Epithelial cell of prostate (primary cell): ENCODE results near the gene UPK1A.

Experiments used
- DNase-seq: peaks from one replicate; pipeline ENCODE4 v3.0.0-alpha.2; 2011; ENCODE audit warnings: low read depth, low spot score
- H3K27ac ChIP-seq: fragments of 450-650 bp; 2 replicates; pipeline ENCODE4 v1.5.1; 2017; ENCODE audit warnings: mild to moderate bottlenecking

Gene UPK1A

DNA sequence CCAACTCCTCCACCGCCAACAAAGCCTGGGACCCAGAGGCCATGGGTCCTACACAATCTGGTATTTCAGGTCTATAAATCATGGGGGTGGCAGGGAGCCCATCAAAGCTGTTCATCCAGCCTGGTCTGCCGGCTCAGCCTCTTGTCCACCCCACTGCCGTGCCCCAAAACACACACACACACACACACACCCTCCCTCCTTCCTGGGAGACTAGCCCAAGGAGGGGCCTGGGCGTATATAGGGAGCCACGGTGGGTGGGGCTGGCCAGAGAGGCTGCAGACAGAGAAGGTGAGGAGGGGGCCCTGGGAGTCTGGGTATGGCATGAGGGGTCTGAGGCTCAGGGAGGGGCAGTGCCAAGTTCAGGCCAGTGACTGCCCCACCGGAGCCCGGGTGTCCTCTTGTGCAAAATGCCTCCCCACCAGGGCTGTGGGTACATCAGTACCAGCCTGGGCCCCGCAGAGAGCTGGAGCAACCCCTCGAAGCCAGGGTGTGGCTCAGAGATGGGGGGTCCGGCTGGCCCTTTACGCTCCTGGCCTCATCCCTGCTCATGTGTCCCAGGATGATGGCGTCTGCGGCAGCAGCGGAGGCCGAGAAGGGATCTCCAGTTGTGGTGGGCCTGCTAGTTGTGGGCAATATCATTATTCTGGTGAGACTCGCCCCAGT lies at the start of gene UPK1A:
TSS of gene UPK1A (plus strand) at position 267 of the 663 bp plus-strand sequence. CDS start at position 563, 296 bp downstream.
- H3K27ac ChIP-seq, result no peak within 1 kb of the TSS
- no peak for DNase-seq

DNA sequence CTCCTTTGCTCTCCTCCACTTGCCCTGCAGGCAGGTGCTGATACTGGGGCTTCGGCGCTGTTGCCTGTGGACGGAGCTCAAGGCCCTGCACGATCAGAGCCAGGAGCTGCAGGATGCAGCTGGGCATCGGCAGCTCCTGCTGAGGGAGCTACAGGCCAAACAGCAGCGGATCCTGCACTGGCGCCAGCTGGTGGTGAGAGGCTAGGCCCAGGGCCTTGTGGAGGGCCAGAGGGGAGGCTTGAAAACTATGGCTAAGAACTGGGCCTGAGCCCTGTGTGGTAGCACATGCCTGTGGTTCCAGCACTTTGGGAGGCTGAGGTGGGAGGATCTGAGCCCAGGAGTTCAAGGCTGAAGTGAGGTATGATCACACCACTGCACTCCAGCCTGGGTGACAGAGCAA lies 47.5 kb upstream of the UPK1A start:
- no peak overlapping the region for H3K27ac ChIP-seq
- no peak for DNase-seq

DNA sequence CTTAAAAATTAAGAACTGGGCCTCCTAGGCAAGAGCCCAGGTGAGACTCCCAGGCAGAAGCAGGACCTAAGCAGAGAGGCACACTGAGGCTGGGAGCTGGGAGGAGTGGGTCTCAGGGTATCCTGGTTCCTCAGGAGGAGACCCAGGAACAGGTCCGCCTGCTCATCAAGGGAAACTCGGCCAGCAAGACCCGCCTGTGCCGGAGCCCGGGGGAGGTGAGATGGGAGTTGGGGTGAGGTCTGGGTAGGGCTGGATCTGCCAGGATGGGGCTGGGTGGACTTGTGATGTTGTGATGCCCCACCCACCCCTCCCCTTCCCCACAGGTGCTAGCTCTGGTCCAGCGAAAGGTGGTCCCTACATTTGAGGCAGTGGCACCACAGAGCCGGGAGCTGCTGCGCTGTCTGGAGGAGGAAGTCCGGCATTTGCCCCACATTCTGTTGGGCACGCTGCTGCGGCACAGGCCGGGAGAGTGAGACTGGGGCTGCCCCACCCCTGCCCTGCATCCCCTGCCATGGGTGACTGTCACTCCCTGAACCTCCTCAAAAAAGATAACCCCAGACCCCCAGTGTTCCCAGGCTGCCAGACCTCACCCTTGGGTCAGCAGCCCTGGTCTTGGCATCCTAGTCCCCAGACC lies 46.9 kb upstream of the UPK1A start:
- no peak for DNase-seq
- H3K27ac ChIP-seq, result no peak overlapping the region

DNA sequence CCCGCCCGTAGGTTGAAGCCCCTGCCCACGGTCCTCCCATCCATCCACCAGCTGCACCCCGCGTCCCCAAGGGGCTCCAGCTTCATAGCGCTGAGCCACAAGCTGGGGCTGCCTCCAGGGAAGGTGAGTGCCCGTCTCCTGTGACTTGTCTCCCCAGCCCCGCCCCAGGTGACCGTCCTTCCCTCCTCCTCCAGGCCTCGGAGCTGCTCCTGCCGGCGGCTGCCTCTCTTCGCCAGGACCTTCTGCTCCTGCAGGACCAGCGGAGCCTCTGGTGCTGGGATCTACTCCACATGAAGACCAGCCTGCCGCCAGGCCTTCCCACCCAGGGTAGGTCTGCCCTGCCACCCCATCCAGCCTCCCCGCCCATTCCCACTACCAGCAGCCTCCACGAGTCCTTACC lies 46.3 kb upstream of the UPK1A start:
- no peak for DNase-seq
- no peak overlapping the region for H3K27ac ChIP-seq

DNA sequence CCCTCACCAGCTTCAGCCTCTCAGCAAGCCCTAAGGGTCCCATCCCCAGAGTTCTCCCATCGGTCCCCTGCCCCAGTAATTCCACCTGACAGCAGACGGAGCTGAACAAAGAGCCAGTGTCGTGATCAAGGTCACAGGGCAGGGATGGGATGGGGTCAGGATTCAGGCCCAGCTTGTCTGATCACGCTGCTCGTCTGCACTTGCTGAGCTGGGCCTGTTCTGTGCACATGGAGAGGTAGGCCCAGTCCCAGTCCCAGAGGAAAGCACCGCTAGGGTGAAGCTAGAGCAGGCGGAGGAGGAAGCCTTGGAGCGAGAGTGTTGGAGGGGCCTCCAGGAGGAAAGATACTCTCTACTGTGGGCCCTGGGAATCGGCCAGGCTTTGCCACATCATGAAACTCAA lies 44.6 kb upstream of the UPK1A start:
- no peak overlapping the region for H3K27ac ChIP-seq
- DNase-seq, result no peak

DNA sequence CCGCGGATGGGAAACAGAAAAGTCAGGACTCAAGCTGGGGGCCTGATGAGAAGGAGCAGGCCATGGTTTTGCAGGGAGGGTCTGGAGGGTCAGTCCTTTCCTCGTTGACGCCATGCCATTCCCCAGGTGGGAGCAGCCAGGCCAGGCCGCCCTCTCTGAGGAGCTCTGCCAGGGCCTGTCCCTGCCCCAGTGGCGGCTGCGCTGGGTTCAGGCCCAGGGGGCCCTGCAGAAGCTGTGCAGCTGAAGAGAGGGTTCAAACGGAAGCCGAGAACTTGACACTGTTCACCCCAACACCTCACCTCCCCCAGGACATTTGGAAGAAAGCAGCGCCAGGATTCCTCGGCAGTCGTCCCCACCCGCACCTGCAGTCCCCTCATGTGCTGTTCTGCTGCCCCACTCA lies 43.6 kb upstream of the UPK1A start:
- DNase-seq, result no peak

DNA sequence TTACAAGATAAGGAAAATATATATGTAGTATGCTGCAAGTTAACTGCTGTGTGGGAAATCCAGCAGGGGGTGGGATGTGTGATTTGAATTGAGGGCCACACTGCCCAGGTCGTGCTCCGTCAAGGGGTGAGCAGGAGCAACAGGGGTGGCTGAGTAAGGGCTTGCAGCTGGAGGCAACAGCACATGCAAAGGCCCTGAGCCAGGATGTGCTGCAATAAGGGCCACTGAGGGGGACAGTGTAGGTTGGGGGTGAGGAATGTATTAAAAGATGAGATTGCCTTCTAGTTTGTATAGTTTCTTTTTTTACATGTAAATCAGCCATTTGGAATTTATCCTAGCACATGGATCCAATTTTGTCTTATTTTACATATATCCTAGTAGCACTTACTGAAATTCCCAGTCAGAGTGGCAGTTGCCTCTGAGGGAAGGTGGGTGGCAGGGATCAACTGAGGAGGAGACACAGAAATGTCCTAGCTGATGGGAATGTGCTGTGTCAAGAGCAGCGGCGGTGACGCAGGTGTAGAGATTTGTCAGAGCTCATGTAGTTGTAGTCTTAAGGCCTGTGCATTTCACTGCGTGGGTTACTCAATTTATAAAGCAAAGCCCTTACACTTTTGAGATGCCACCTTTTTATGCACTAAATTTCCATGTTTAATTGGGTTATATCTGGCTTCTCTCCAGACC lies 42.8 kb upstream of the UPK1A start:
- H3K27ac ChIP-seq, result no peak overlapping the region
- no peak for DNase-seq

More for the DNA sequence above, 43.6 kb upstream of the UPK1A start:
- no peak overlapping the region for H3K27ac ChIP-seq

DNA sequence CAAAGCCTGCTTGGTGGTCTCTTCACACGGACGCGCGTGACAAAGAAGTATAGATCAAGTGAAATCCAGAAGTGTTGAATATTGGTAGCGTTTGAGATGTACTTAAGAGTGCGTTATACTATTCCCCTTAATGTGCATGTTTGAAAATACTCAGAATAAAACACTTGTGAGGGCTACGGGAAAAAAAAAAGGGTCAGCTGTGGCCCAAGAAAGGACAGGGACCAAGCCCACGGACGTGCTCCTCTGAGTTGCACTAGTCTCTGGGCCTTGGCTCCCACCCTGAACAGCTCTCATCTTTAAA lies 38.1 kb upstream of the UPK1A start:
- peak overlapping the region; percentile 83 for H3K27ac ChIP-seq
- no peak for DNase-seq

DNA sequence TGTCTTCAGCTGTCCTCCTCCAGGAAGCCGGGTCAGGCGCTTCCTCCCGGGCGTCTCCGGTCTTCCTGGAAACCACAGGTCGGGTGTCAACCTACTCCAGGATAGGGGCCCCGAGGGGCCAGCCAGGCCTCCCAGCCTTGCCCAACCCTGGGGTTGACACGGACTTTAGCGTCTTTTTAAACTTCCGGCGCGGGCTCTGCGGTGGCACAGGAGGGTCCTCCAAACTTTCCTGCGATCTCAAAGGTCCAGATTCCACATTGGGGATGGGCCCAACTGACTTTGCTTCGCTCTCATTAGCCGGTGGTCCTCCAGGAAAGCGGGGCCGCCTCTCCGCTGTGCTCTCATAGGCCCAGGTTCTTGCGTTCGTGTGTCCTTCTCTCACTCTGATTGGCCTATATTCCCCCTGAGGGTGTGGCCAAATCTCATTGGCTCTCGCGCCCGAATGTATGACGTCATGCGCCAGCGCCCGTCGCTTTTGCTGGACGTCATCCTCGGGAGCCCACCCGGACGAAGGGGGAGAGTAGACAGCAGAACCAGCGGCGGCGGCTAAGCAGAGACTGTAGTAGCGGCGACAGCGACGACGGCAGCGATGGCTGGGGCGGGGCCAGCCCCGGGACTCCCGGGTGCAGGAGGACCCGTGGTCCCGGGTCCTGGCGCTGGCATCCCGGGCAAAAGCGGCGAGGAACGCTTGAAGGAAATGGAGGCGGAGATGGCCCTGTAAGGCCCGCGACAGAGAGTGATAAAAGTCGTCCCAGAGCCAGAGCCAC lies 37.6 kb upstream of the UPK1A start, which contains the start of gene RBM42:
TSS of gene RBM42 (plus strand) at position 472 of the 767 bp plus-strand sequence. CDS start at position 590, 118 bp downstream.
- peak; percentile 91 for DNase-seq
- H3K27ac ChIP-seq, result peak within 1 kb of the TSS; percentile 83

DNA sequence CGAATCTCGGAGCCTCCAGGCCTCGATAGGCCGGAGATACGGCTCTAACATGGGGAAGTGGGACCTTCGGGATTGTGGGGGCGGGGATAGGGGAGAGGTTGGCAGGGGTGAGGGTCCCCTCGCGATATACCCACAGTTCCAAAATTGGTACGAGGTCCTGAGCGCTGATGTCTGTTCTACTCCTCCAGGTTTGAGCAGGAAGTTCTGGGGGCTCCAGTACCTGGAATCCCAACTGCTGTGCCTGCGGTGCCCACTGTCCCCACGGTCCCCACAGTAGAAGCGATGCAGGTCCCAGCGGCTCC lies 37.0 kb upstream of the UPK1A start:
- peak overlapping the region; percentile 83 for H3K27ac ChIP-seq
- DNase-seq, result no peak

DNA sequence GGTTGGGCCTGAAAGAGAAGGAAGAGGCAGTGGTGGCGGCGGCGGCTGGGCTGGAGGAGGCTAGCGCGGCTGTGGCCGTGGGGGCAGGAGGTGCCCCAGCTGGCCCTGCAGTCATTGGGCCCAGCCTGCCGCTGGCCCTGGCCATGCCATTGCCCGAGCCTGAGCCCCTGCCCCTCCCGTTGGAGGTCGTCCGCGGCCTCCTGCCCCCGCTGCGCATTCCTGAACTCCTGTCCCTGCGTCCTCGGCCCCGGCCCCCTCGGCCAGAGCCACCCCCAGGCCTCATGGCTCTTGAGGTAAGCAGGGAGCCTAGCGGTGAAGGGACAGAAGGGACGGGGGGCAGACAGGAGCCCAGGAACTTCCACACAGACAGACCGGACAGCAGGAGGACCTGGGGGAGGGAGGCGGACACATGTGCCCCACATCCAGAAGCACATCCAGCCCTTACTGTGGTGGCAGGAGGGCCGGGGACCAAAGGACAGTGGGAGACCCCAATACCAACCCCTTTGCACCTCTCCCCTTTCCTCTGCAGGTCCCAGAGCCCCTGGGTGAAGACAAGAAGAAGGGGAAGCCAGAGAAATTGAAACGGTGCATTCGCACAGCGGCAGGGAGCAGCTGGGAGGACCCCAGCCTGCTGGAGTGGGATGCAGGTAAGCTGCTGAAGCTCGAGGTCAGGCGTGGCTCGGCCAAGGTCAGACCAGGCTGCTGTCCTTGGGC lies 32.4 kb upstream of the UPK1A start:
- no peak for DNase-seq
- no peak overlapping the region for H3K27ac ChIP-seq

DNA sequence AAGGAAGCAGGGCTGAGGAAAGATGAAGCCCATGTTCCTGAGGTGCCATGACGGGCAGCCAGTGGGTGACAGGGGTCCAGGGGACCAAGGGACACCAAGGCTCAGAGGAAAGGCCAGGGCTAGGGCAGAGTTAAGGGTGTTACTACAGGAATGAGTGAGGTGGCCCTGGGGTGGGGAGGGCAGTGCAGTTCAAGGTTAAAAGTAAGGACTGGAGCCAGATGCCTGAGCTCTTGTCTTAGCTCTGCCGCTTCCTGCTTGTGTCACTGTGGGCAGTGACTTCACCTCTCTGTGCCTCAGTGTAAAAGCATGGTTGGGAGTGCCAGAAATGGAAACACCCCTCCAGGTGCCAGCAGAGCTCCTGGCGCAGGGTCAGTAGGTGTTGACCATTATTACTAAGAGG lies 29.7 kb upstream of the UPK1A start:
- no peak overlapping the region for H3K27ac ChIP-seq
- no peak for DNase-seq

DNA sequence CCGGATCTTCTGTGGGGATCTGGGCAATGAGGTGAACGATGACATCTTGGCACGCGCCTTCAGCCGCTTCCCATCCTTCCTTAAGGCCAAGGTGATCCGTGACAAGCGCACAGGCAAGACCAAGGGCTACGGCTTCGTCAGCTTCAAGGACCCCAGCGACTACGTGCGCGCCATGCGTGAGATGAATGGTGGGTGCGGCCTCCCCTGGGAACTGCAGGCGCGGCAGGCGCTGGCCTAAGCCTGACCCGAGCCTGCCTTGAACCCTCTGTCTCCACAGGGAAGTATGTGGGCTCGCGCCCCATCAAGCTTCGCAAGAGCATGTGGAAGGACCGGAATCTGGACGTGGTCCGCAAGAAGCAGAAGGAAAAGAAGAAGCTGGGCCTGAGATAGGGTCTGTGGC lies 29.2 kb upstream of the UPK1A start:
- DNase-seq, result no peak
- H3K27ac ChIP-seq, result no peak overlapping the region

DNA sequence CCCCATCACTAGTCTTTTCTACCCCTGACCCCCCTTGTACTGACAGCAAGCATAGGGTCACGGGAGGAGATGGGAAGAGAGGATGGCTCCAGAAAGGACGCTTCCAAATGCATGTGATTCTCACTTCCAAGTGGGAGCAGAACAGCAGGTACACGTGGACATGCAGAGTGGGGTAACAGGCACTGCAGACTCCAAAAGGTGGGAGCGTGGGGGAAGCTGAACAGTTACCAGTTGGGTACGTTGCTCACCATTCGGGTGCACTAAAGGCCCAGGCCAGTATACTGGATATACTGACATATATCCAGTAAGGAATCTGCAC lies 27.0 kb upstream of the UPK1A start:
- DNase-seq, result no peak
- no peak overlapping the region for H3K27ac ChIP-seq

DNA sequence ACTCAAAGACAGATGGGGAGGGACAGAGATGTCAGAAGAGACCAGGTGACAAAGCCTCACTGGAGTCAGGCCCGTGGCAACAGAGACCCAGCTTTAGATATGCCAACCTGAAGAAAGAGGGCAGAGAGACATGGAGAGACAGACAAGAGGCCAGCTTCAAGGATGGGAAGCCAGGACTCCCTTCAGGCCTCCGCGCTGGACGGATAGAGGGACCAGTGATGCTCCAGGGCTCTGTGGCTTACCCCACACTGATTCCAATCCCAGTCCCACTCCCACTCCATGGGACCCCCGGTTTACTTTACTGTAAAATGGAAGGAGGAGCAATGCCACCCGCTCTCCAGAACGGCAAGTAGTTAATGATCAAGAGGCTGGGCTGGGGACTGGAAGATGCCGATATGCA lies 26.5 kb upstream of the UPK1A start:
- no peak overlapping the region for H3K27ac ChIP-seq

DNA sequence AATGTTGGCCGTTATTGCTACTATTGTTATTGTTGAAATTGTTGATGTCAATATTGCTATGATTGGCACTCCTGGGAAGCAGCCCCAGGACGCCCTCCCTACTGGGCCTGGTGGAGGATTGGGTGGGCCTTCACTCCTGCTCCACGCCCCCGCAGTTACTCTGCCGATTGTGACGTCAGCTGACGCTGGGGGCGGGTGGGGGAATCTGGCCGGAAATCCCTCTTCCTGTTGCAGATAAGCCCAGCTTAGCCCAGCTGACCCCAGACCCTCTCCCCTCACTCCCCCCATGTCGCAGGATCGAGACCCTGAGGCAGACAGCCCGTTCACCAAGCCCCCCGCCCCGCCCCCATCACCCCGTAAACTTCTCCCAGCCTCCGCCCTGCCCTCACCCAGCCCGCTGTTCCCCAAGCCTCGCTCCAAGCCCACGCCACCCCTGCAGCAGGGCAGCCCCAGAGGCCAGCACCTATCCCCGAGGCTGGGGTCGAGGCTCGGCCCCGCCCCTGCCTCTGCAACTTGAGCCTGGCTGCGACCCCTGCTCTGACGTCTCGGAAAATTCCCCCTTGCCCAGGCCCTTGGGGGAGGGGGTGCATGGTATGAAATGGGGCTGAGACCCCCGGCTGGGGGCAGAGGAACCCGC lies 24.7 kb upstream of the UPK1A start, which contains the start of gene ETV2:
TSS of gene ETV2 (plus strand) at position 231 of the 637 bp plus-strand sequence. CDS start 716 bp downstream, outside the sequence.
- H3K27ac ChIP-seq, result no peak within 1 kb of the TSS
- no peak for DNase-seq

More for the DNA sequence above, 26.5 kb upstream of the UPK1A start:
- no peak for DNase-seq

DNA sequence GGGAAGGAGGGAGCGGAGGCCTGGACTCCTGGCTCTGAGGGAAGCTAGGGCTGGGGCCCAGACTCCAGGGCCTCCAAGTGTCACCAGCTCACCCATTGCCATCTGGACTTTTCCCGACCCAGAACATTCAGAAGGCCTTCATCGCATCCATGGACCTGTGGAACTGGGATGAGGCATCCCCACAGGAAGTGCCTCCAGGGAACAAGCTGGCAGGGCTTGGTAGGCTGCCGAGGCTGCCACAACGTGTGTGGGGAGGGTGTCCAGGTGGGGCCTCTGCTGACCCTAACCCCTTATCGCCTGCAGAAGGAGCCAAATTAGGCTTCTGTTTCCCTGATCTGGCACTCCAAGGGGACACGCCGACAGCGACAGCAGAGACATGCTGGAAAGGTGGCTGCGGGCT lies 24.0 kb upstream of the UPK1A start:
- no peak overlapping the region for H3K27ac ChIP-seq
- DNase-seq, result no peak

DNA sequence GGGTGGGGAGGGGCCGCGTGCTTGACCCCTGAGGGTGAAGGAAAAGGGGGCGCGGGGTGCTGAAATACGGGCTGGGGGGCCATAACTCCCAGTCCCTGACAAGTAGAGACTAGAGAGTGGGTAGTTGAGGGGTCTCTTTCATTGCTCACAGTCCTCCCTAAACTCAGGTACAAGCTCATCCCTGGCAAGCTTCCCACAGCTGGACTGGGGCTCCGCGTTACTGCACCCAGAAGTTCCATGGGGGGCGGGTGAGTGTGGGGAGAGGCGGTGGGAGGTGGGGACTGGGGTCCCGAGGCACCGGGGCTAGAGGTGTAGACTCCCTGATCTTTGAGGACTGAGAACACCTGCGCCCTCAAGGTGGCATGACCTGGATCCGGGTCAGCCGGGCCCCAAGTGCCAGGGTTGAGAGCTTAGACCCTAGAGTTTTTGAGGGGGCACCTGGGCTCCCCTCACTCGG lies 23.5 kb upstream of the UPK1A start:
- peak overlapping the region; percentile 69 for H3K27ac ChIP-seq
- DNase-seq, result no peak

DNA sequence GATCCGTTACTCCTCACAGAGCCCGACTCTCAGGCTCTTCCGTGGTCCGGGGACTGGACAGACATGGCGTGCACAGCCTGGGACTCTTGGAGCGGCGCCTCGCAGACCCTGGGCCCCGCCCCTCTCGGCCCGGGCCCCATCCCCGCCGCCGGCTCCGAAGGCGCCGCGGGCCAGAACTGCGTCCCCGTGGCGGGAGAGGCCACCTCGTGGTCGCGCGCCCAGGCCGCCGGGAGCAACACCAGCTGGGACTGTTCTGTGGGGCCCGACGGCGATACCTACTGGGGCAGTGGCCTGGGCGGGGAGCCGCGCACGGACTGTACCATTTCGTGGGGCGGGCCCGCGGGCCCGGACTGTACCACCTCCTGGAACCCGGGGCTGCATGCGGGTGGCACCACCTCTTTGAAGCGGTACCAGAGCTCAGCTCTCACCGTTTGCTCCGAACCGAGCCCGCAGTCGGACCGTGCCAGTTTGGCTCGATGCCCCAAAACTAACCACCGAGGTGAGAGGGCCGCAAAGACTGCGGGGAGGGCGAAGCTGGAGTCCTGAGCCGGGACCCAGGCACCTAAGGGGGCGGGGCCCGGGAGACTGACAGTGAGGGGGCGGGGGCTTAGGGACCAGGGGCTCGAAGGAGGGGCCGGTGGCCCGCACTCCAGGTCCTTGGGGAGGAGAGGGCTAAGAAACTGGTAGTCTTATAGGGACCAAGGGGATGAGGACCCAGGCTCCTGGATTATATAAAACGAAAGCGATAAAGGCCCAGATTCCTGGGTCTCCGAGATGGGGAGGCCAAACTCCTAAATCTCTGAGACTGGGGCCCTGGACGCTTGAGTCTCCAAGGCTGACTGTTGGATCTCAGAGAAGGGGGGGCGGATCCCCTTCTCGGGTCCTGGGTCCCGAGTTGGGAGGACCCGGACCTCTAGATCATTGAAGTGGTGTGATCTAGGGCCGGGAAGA lies 22.8 kb upstream of the UPK1A start:
- DNase-seq, result no peak
- H3K27ac ChIP-seq, result peak overlapping the region; percentile 69
